NCI-H82 (cell line): ENCODE measurements around the gene CMPK2.

ENCODE experiments used
- DNase-seq: peaks from one replicate; lab custom pipeline; 2025; lab: John Stamatoyannopoulos, UW

Gene CMPK2

DNA sequence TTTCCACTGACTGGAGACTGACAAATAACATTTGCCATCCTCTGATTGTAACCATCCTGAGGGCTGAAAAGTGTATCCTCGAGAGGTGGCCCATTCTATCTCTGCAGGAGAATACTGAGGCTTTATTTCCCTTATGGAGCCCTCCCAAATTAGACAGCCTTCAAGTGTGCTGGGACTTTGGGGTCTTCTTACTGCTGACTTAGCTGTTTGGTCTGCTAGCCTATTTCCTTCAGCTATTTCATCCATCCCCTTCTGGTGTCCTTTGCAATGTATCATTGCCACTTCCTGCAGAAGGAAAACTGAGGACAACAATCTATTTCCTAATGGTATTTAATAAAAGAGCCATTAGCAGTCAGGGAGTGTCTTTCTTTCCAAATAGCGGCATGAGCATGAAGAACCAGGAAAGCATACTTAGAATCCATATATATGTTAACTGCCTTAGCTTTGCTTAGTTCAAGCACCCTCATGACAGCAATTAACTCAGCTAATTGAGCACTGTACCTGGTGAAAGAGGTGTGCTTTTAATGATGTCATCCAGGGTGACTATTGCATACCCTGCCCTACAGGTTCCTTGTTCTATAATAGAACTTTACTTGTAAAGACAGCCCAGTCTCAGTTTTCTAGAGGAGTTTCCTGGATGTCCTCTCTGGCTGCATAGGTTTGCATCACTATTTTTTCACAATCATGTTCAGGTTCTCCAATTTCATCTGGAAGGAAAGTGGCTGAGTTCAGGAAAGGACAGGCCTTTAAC is 24.0 kb downstream of the CMPK2 start:
- no peak for DNase-seq

DNA sequence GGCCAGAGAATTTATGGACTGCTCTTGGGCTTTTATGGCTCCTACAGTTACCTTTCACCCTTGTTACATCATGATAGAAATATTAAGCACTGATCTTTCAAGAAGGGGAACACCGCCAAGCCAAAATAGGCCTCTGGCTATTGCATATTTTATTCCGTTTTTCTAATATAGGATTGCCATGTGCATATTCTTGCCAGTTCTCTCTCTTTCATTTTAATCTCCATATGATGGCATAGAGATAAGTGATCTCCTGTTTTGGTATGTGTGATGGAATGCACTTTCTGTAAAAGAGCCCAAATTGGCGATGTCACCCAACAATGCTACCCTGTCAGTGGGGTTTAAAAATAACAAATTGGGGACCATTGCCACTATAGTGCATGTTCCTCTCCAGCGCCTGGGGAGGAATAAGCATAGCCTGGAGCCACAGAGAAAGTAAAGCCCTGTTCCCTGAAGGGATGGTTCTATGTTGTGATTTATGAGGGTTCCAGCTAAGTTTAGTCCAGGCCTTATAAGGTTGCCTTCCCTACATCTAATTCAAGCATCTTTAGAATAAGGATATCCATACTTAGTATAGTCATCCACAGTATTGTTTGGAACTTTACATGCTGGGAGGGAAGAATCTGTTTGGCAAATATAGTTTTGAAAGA is 26.9 kb downstream of the CMPK2 start:
- no peak for DNase-seq

- no peak for DNase-seq
These were observed 30.2 kb downstream of the CMPK2 start for GRCh38 chr2:6835467-6835866.

- DNase-seq, result no peak
These were observed 31.5 kb downstream of the CMPK2 start for GRCh38 chr2:6834163-6834562.

DNA sequence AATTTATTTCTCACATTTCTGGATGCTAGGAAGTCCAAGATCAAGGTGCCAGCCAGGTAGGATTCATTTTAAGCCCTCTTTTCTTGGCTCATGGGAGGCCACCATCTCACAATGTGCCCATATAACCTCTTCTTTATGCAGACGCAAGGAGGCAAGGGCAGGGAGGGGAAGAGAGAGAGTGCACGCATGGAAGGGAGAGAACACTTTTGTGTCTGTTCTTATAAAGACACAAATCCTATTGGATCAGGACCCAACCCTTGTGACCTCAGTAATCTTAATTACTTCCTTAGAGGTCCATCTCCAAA is 32.5 kb downstream of the CMPK2 start:
- no peak for DNase-seq

DNA sequence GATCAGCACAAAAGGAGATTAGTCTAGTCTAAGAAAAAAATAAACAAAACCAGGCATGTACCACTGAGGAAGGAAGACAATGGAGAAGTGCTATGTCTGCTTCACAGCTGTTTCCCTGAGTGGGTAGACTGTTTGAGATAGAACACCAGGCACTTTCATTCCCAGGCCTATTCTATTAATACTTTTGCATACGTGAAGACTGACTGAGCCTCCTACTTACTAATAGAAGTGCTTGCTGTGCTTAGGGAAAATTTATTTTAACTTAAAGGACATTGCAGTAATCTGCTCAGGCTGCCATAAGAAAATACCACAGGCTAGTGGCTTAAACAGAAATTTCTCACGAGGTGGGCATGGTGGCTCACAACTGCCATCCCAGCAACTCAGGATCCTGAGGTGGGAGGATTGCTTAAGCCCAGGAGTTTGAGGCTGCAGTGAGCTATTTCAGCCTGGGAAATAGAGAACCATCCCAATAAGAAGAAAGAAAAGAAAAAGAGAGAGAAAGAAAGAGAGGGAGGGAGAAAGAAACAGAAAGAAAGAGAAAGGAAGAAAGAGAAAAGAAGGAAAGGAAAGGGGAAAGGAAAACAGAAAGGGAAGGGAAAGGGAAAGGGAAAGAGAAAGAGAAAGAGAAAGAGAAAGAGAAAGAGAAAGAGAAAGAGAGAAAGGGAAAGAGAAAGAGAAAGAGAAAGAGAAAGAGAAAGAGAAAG is 33.0 kb downstream of the CMPK2 start:
- DNase-seq, result no peak

DNA sequence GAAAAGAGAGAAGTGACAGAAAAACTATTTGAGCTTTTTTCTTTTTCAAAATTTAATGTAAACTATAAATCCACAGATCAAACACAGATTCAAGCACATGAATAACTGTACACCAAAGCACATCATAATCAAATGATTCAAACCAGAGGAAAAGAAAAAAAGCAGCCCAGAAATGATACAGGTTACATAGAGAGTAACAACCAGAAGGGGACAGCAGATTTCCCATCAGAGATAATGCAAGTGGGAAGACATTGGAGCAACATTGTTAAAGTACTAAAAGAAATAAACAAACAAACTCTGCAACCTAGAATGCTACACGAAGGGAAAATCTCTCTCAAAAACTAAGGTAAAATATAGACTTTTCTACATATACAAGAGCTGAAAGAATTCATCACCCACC is 34.5 kb downstream of the CMPK2 start:
- DNase-seq, result no peak

- DNase-seq, result peak; percentile 61
These were observed 37.5 kb downstream of the CMPK2 start for GRCh38 chr2:6828299-6828584.

DNA sequence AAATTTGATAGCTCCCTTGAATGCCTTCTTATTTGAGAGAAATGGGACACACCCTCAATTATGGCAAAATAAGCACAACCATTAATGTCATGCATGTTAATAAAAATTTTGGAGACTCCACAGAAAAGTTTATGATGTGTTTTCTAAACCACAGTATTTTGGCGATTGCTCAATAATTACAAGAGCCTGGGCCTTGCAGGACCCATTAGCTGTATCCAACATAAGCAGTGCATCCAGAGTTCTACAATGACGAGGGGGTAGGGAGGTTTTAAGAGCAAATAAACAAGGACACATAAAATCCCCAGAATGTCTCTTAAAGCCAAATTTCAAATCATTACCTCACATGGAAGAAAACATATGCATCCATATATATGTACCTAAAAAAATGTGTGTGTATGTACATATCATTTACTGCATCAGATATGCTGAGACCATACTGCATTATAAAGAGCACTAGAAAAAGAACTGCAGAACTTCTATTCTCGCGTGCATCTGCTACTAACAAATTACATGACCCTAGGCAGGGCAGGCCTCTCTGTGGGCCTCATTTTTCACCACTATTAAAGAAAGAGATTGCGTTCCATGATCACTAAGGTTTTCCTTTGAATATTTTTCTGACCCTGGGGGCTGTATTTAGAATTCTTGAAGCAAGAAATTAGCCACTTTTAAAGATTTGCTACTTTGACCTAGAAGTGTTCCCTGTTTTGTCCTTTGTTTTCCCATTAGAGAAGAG is 38.0 kb downstream of the CMPK2 start:
- DNase-seq, result no peak

GRCh38 chr2:6826081-6826913 is 39.4 kb downstream of the CMPK2 start:
- DNase-seq, result peak; percentile 62

DNA sequence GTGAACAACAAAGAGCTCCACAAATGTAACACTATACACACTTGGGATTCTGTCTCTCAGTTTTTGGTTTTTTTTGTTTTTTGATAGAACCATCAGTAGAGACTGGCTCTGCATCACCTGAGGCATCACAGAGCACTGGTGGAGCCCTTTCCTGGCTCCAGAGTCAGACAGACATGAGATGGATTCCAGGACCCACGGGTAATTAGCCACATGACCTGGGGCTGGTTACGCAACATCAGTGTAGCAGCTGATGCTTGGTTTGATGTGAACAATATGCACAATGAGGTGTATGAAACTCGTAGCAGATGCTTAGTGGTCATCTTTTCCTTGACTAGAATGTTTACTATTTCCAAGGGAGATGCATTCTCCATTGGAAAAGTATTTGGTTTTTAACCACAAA is 40.7 kb downstream of the CMPK2 start:
- DNase-seq, result no peak

GRCh38 chr2:6823111-6823510 is 42.6 kb downstream of the CMPK2 start:
- DNase-seq, result no peak

GRCh38 chr2:6822406-6822805 is 43.3 kb downstream of the CMPK2 start:
- no peak for DNase-seq

DNA sequence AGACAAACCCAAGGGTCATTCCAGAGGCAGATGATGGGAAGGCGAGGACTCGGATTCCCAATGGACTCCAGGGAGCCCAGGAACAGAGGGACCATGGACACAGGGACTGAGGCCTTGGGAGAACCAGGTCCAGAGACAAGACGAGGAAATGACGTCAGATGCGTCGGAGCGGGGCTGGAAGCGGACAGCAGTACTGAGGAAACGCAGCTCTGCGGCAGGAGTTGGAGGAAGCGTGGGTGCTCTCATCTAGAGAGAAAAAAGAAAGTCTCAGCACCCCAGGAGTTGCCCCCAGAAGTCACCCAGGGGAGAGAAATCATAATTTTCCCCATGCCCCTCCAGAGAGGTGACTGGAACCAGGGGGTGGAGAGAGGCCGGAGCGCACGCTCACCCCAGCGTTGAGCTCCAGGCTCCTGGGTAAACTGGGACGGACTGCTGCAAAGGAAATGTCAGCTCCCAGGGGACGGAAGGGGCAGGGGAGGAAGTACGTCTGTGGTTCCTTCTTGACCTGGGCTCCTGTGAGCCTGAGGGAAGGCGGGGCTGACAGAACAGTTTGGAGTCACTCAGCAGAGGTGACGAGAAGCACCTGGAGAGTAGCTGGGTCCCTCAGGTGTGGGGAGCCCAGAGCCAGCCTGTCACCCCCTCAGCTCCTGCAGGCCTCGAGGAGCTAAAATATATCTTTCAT is 44.7 kb downstream of the CMPK2 start:
- DNase-seq, result no peak

GRCh38 chr2:6820236-6820635 is 45.5 kb downstream of the CMPK2 start:
- DNase-seq, result no peak

DNA sequence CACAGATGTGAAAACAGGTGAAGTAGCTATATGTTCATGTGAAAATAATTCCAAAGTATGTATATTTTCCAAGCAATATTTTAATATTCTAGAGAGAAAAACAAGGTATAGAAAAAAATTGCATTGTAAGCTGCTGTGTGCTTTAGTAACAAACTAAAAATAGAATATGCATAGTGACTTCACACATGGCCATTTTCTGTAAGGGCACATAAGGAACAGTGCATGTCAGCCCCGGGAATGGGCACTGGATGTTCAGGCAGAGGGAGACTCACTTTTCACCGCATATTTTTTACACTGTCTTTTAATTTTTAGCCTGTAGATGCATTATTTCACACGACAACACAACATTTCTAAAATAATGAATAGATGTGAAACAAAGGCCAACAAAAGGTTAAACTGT is 46.0 kb downstream of the CMPK2 start:
- no peak for DNase-seq

DNA sequence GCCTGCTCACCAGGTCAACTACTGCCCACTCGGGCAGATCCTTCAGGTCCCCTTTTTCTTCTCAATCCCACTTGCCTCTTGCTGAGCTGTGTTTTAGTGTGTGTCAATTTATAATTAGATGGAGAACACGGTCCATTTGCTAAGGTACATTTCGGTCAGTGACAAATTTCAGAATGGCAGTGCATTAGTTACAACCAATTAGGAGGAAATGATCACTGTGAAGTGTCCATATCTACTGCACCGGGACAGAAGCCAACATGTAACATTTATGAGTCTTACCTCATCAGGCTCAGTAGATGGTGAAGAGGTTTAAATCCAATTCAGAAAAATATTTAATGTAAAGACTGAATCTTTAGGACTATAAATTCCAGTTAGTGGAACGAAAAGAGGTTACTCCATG is 47.7 kb downstream of the CMPK2 start:
- DNase-seq, result no peak

DNA sequence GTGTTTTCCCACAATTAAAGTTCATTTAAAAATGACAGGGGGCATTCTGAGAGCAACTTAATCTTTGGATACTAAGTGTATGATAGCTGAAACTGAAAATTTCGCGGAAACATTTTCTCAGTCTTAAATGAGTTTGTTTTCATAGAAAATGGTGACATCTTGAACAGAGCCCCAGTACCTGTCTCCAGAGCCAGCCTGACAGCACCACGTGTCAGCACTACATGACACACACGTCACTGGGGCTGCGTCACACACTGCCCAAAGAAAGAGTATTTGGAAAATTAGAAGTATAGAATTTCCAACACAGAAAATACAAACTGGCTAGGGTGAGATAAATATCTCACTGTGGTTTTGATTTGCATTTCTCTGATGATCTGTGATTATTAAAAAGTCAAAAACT is 50.8 kb downstream of the CMPK2 start:
- no peak for DNase-seq

DNA sequence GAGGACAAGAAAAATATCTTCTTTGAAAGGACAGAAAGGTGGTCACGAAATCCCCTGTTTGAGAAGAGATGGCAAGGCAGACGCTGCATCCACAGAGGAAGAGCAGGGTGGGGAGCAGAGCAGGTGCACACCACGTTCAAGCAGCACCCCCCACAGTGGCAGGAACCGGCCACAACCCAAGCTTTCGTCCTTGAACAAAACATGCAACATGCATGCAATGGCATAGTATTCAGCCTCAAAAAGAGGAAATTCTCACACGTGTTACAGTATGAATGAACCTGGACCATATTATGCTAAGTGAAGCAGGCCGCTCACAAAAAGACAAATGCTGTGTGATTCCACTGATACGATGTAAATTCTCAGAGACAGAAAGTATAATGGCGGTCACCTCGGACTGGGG is 51.4 kb downstream of the CMPK2 start:
- DNase-seq, result no peak

GRCh38 chr2:6813573-6813972 is 52.1 kb downstream of the CMPK2 start:
- no peak for DNase-seq

- DNase-seq, result peak; percentile 65
These were observed 52.7 kb downstream of the CMPK2 start for GRCh38 chr2:6812857-6813530.
